Activated CD4-positive, alpha-beta T cell treated with anti-CD3 and anti-CD28 coated beads, Interleukin-2, amount 10 ng/mL, durations not matched to agents 24 days and 14 days (primary cell): ENCODE data around the gene TMEM240. TPM values are rescaled to one million over a fixed set of nuclear protein-coding genes. Genes with fewer than 3 reads are reported as not detected.
"Not testable (repeated sequence)": the region's sequence is repeated elsewhere in the genome, so short reads cannot be mapped to it uniquely, and the experiment has no call there.

Experiments
- DNase-seq: peaks from one replicate; pipeline ENCODE4 v3.0.0; 2022
- H3K27ac Mint-ChIP-seq: one replicate; pipeline ENCODE4 v1.8.0; 2022; ENCODE audit warnings: mild to moderate bottlenecking, mixed read lengths
- H3K27me3 Mint-ChIP-seq: one replicate; pipeline ENCODE4 v1.8.0; 2022; ENCODE audit warnings: mixed read lengths
- H3K36me3 Mint-ChIP-seq: one replicate; pipeline ENCODE4 v1.8.0; 2022; ENCODE audit warnings: low read depth, mild to moderate bottlenecking, mixed read lengths
- H3K4me1 Mint-ChIP-seq: one replicate; pipeline ENCODE4 v1.8.0; 2021; ENCODE audit warnings: mixed read lengths
- H3K4me3 Mint-ChIP-seq: one replicate; pipeline ENCODE4 v1.8.0; 2022; ENCODE audit warnings: mild to moderate bottlenecking, moderate library complexity, mixed read lengths
- H3K9me3 Mint-ChIP-seq: one replicate; pipeline ENCODE4 v1.8.0; 2021; ENCODE audit warnings: mixed read lengths
- intact Hi-C: fragments of 100-400 bp; cut with micrococcal nuclease; formaldehyde crosslinking; loops from one replicate; pipeline ENCODE4 v1.15.1; 2023
- total RNA-seq: library from RNA; stranded (reverse); gene quantifications from 2 replicates; pipeline ENCODE4 v1.2.3, GENCODE V29; 2022

Gene TMEM240
- total RNA-seq, 1 donor from 2014 or later, result not detected

- DNase-seq, result no peak
- Mint-ChIP-seq H3K4me1 (no peaks in the 10 kb centered on the region), H3K9me3 (peaks cover 5% of the 10 kb centered on the region)
Observed at GRCh38 chr1:1531947-1532346, 8.5 kb downstream of the TMEM240 start.

GRCh38 chr1:1529936-1530335, 10.5 kb downstream of the TMEM240 start:
- H3K4me3 Mint-ChIP-seq, result no peak overlapping the region

More at GRCh38 chr1:1531947-1532346, 8.5 kb downstream of the TMEM240 start:
- no peak overlapping the region for H3K27ac Mint-ChIP-seq
- peaks cover 32% of the 10 kb centered on the region for H3K36me3 Mint-ChIP-seq
- intact Hi-C loops, result no loop called here
- no peaks in the 10 kb centered on the region for H3K27me3 Mint-ChIP-seq
- no peak overlapping the region for H3K4me3 Mint-ChIP-seq

GRCh38 chr1:1529321-1529720, 11.1 kb downstream of the TMEM240 start:
- no peaks in the 10 kb centered on the region for H3K27me3 Mint-ChIP-seq
- no peak for DNase-seq
- peaks cover 36% of the 10 kb centered on the region for H3K36me3 Mint-ChIP-seq
- H3K4me3 Mint-ChIP-seq, result no peak overlapping the region
- no peak overlapping the region for H3K27ac Mint-ChIP-seq
- intact Hi-C loops, result no loop called here
- H3K9me3 Mint-ChIP-seq, result peaks cover 5% of the 10 kb centered on the region
- H3K4me1 Mint-ChIP-seq, result no peaks in the 10 kb centered on the region

More at GRCh38 chr1:1529936-1530335, 10.5 kb downstream of the TMEM240 start:
- DNase-seq, result no peak
- Mint-ChIP-seq H3K27me3 (no peaks in the 10 kb centered on the region), H3K4me1 (no peaks in the 10 kb centered on the region), H3K9me3 (peaks cover 5% of the 10 kb centered on the region), H3K27ac (no peak overlapping the region), H3K36me3 (peaks cover 36% of the 10 kb centered on the region)
- intact Hi-C loops, result no loop called here

GRCh38 chr1:1528301-1529267, 11.8 kb downstream of the TMEM240 start:
- Mint-ChIP-seq H3K4me1 (no peaks in the 10 kb centered on the region), H3K27ac (no peak overlapping the region), H3K9me3 (peaks cover 5% of the 10 kb centered on the region), H3K36me3 (peaks cover 36% of the 10 kb centered on the region), H3K4me3 (no peak overlapping the region), H3K27me3 (no peaks in the 10 kb centered on the region)
- no peak for DNase-seq
- intact Hi-C loops, result no loop called here

- H3K36me3 Mint-ChIP-seq, result peaks cover 35% of the 10 kb centered on the region
- H3K27me3 Mint-ChIP-seq, result no peaks in the 10 kb centered on the region
- DNase-seq, result no peak
- H3K4me1 Mint-ChIP-seq, result no peaks in the 10 kb centered on the region
- no peak overlapping the region for H3K27ac Mint-ChIP-seq
- H3K9me3 Mint-ChIP-seq, result peaks cover 5% of the 10 kb centered on the region
- no peak overlapping the region for H3K4me3 Mint-ChIP-seq
- intact Hi-C loops, result no loop called here
Observed at GRCh38 chr1:1527092-1527816, 13.2 kb downstream of the TMEM240 start.

GRCh38 chr1:1526476-1526875, 13.9 kb downstream of the TMEM240 start:
- H3K9me3 Mint-ChIP-seq, intact Hi-C loops, H3K4me1 Mint-ChIP-seq, H3K27me3 Mint-ChIP-seq, H3K27ac Mint-ChIP-seq, DNase-seq, H3K4me3 Mint-ChIP-seq: not testable (repeated sequence)
- H3K36me3 Mint-ChIP-seq, result peaks cover 30% of the 10 kb centered on the region

- DNase-seq, H3K27ac Mint-ChIP-seq, H3K4me3 Mint-ChIP-seq, H3K4me1 Mint-ChIP-seq, H3K27me3 Mint-ChIP-seq, intact Hi-C loops, H3K9me3 Mint-ChIP-seq: not testable (repeated sequence)
- H3K36me3 Mint-ChIP-seq, result peaks cover 20% of the 10 kb centered on the region
Observed at GRCh38 chr1:1524750-1525383, 15.6 kb downstream of the TMEM240 start.

GRCh38 chr1:1523651-1524050, 16.8 kb downstream of the TMEM240 start:
- DNase-seq, H3K4me3 Mint-ChIP-seq, H3K27ac Mint-ChIP-seq, H3K9me3 Mint-ChIP-seq, H3K4me1 Mint-ChIP-seq, H3K27me3 Mint-ChIP-seq, intact Hi-C loops: not testable (repeated sequence)
- peaks cover 16% of the 10 kb centered on the region for H3K36me3 Mint-ChIP-seq

- intact Hi-C loops, H3K4me3 Mint-ChIP-seq, H3K9me3 Mint-ChIP-seq, H3K4me1 Mint-ChIP-seq, DNase-seq, H3K27me3 Mint-ChIP-seq, H3K27ac Mint-ChIP-seq: not testable (repeated sequence)
- peaks cover 20% of the 10 kb centered on the region for H3K36me3 Mint-ChIP-seq
Observed at GRCh38 chr1:1523226-1523625, 17.2 kb downstream of the TMEM240 start.

GRCh38 chr1:1522536-1522935, 17.9 kb downstream of the TMEM240 start:
- H3K4me1 Mint-ChIP-seq, H3K27ac Mint-ChIP-seq, H3K9me3 Mint-ChIP-seq, DNase-seq, intact Hi-C loops, H3K27me3 Mint-ChIP-seq, H3K4me3 Mint-ChIP-seq: not testable (repeated sequence)
- H3K36me3 Mint-ChIP-seq, result peaks cover 23% of the 10 kb centered on the region

GRCh38 chr1:1521331-1521730, 19.1 kb downstream of the TMEM240 start:
- Mint-ChIP-seq H3K4me1 (no peaks in the 10 kb centered on the region), H3K9me3 (no peaks in the 10 kb centered on the region), H3K27ac (no peak overlapping the region), H3K27me3 (no peaks in the 10 kb centered on the region), H3K4me3 (no peak overlapping the region), H3K36me3 (peaks cover 22% of the 10 kb centered on the region)
- DNase-seq, result no peak
- intact Hi-C loops, result no loop called here

- peaks cover 21% of the 10 kb centered on the region for H3K36me3 Mint-ChIP-seq
- H3K9me3 Mint-ChIP-seq, DNase-seq, H3K27ac Mint-ChIP-seq, H3K4me3 Mint-ChIP-seq, intact Hi-C loops, H3K4me1 Mint-ChIP-seq, H3K27me3 Mint-ChIP-seq: not testable (repeated sequence)
Observed at GRCh38 chr1:1519805-1520505, 20.5 kb downstream of the TMEM240 start.

- H3K4me3 Mint-ChIP-seq, H3K27me3 Mint-ChIP-seq, H3K27ac Mint-ChIP-seq, H3K9me3 Mint-ChIP-seq, intact Hi-C loops, H3K4me1 Mint-ChIP-seq, DNase-seq: not testable (repeated sequence)
- peaks cover 23% of the 10 kb centered on the region for H3K36me3 Mint-ChIP-seq
Observed at GRCh38 chr1:1518621-1519007, 21.8 kb downstream of the TMEM240 start.
